ENCODE data around the gene ANK3. TPM values are rescaled to one million over a fixed set of nuclear protein-coding genes. Genes with fewer than 3 reads are reported as not detected.

ANK3 gene
- total RNA-seq, 4 donors from 2014 or later, result 34.8 to 91.3 (median 56.7) TPM

DNA sequence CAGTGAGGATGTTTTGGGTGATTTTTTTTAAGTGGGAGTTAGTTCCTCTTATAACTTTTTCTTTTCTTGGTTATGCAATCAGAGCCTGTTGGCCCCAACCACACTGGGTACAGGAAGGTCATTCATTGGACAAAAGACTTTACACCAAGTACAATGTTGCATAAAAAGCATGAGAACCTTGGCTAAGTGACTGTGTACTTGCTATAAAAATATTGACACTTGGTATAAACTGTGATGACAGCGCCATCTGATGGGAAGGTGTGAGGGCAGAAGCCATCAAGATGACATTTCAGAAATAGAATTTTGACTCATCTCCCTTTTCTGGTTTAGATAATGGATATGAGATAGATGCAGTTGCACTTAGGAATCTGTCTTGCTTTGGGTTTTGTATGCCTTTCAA is 357.0 kb downstream of the ANK3 start:
- no peak for TF ChIP-seq POLR2A (IDR thresholded peaks at IDR 0.05)
- TF ChIP-seq, protein P1, sequence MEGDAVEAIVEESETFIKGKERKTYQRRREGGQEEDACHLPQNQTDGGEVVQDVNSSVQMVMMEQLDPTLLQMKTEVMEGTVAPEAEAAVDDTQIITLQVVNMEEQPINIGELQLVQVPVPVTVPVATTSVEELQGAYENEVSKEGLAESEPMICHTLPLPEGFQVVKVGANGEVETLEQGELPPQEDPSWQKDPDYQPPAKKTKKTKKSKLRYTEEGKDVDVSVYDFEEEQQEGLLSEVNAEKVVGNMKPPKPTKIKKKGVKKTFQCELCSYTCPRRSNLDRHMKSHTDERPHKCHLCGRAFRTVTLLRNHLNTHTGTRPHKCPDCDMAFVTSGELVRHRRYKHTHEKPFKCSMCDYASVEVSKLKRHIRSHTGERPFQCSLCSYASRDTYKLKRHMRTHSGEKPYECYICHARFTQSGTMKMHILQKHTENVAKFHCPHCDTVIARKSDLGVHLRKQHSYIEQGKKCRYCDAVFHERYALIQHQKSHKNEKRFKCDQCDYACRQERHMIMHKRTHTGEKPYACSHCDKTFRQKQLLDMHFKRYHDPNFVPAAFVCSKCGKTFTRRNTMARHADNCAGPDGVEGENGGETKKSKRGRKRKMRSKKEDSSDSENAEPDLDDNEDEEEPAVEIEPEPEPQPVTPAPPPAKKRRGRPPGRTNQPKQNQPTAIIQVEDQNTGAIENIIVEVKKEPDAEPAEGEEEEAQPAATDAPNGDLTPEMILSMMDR (IDR thresholded peaks at IDR 0.05), result peak in 3 of 4 experiments; percentile 17 to 38 (median 27)
- no peaks in the 10 kb centered on the region for H3K36me3 ChIP-seq
- H3K4me1 ChIP-seq, result no peaks in the 10 kb centered on the region
- no peak overlapping the region for H3K4me3 ChIP-seq
- no peaks in the 10 kb centered on the region for H3K27me3 ChIP-seq
- intact Hi-C loops (cut with DNase I; ENCODE audit: low total_unique reads), result no loop called here
- no peaks in the 10 kb centered on the region for H3K9me3 ChIP-seq
- DNase-seq, result no peak
- no peak overlapping the region for H3K27ac ChIP-seq

DNA sequence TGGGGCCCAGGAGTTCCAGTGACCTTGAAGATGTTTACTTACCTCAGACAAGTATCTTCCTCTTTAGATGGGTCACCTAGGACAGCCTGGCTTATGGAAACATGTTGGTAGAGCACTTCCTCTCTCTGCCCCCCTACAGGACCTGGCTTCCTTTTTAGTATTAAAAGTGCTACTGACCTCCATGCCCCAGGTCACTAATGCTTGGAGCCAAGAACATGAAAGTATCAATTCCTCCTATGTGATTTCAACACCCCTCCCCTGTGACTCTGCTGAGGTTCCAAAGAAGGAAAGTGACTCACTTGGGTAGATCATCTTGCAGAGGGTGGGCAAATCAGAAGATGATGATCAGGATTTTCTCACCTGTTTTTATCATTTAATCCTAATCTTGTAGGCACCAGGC is 358.0 kb downstream of the ANK3 start:
- Histone ChIP-seq H3K36me3 (no peaks in the 10 kb centered on the region), H3K4me1 (no peaks in the 10 kb centered on the region), H3K27ac (peak overlapping the region; percentile 44 to 46), H3K9me3 (no peaks in the 10 kb centered on the region), H3K4me3 (no peak overlapping the region), H3K27me3 (no peaks in the 10 kb centered on the region)
- DNase-seq, result no peak
- intact Hi-C loops (cut with DNase I; ENCODE audit: low total_unique reads), result no loop called here
- TF ChIP-seq, protein P1 (IDR thresholded peaks at IDR 0.05), result no peak
- no peak for TF ChIP-seq POLR2A (IDR thresholded peaks at IDR 0.05)

DNA sequence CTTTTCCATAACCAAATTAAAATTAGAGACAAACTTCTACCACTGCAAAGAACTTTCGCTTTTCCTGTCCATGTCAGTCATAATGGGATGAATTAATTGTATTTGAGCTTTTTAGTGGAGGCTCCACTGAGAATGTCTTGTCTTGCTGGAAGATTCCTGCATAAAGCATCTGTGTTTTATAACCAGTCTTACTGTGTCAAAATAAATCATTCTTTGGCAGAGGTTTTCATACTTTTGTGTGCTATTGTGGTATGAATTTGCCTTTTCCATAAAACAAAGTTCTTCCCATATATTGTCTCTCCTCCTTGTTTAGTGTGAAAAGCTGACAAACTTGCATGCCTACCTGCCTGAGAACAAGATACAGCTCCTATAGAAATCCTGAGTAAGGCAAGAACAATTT is 358.5 kb downstream of the ANK3 start:
- no peak for DNase-seq
- no peaks in the 10 kb centered on the region for H3K4me1 ChIP-seq
- no peaks in the 10 kb centered on the region for H3K9me3 ChIP-seq
- TF ChIP-seq, protein P1 (IDR thresholded peaks at IDR 0.05), result no peak
- no peak for TF ChIP-seq POLR2A (IDR thresholded peaks at IDR 0.05)
- peak overlapping the region; percentile 9 to 44 for H3K27ac ChIP-seq
- H3K36me3 ChIP-seq, result no peaks in the 10 kb centered on the region
- H3K4me3 ChIP-seq, result no peak overlapping the region
- H3K27me3 ChIP-seq, result no peaks in the 10 kb centered on the region
- intact Hi-C loops (cut with DNase I; ENCODE audit: low total_unique reads), result no loop called here

DNA sequence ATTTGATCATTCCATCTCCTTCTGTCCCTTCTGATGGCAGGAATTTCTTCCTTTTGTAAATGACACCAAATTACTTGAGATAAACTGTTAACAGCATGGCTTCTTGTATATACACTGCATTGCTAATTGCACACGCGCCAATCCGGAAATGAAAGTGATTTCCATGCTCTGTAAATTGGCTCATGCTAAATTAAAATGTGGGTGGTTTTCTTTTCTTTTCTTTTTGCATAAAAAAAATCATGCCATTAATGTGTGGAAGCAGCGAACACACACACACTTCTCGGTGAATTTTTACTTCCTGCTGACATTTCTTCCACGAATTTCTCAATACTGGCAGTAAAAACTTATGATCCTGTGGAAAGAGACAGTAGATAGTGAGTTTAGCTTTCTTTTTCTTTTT is 360.2 kb downstream of the ANK3 start:
- intact Hi-C loops (cut with DNase I; ENCODE audit: low total_unique reads), result no loop called here
- TF ChIP-seq, protein P1 (IDR thresholded peaks at IDR 0.05), result no peak
- no peak for TF ChIP-seq POLR2A (IDR thresholded peaks at IDR 0.05)
- DNase-seq, result no peak

DNA sequence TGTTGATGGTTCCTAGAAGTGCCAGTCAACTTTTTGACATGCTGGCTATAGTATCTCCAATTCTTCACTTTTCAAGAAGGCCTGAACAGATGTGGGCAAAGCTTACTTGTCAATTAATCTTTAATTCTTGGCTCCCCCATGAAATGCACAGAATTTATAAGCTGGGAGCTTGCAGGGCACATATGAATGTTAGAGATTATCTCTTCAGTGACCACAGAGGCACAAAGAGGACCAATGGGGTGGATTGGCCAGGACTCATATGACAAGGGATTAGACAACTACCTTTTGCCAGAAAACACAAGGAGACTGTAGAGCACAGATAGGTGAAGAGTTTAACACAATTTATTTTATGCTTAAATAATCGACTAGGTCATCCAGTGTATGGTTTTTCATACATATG is 361.6 kb downstream of the ANK3 start:
- no peak for DNase-seq
- intact Hi-C loops (cut with DNase I; ENCODE audit: low total_unique reads), result no loop called here

More for the DNA sequence above, 360.2 kb downstream of the ANK3 start:
- no peaks in the 10 kb centered on the region for H3K9me3 ChIP-seq
- no peaks in the 10 kb centered on the region for H3K27me3 ChIP-seq
- H3K4me1 ChIP-seq, result no peaks in the 10 kb centered on the region
- no peak overlapping the region for H3K27ac ChIP-seq
- no peak overlapping the region for H3K4me3 ChIP-seq
- no peaks in the 10 kb centered on the region for H3K36me3 ChIP-seq

More for the DNA sequence above, 361.6 kb downstream of the ANK3 start:
- H3K27me3 ChIP-seq, result no peaks in the 10 kb centered on the region
- no peaks in the 10 kb centered on the region for H3K9me3 ChIP-seq
- no peaks in the 10 kb centered on the region for H3K4me1 ChIP-seq
- H3K27ac ChIP-seq, result no peak overlapping the region
- no peaks in the 10 kb centered on the region for H3K36me3 ChIP-seq
- no peak overlapping the region for H3K4me3 ChIP-seq
- TF ChIP-seq, protein P1 (IDR thresholded peaks at IDR 0.05), result no peak
- TF ChIP-seq POLR2A (IDR thresholded peaks at IDR 0.05), result no peak

Measured in uterus (tissue), 4 donors.